NCI-H345 treated with DMSO at 0.1 percent for 48 hours (cell line): ENCODE results near the gene SDK1.

Experiments
- DNase-seq: peaks from one replicate; lab custom pipeline; 2025; ENCODE audit not compliant: unreplicated experiment; lab: John Stamatoyannopoulos, UW

SDK1 gene

DNA sequence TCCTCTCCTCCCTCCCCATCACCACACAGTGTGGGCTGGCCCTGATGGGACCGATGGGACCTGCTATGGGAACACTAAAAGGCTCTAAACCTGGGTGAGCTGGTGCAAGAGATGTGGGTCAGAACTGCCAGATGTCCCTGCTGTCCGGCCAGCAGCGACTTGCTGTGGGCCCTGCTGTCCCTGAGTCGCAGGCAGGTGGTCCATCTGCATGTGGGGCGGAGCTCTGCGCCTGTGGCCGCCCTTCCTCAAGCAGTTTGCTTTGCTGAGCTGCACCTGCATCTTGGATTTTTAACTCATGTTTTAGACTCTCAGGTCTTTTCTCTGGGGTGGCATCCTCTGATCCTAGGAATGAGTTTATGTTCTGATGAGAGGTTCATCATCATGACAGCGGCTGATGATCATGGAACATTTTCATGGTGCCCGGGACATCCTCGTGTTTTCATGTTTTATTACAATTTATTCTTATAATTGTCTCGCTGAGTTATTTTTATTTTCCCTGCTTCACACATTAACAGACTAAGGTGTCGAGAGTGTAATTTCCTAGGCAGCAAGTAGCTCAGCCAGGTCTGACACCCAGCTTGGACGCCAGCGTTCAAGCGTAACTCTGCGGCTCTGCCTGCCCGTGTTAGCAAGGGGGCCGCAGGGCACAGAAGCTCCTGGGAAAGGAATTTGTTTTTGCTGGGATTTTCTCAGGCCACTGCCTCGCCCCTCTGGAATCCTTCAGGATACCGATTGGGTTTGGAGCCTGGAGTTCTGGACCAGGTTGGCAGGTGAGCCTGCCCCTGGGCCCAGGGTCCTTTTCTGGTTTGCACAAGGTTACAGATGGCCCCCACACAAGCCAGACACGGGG is 765.8 kb downstream of the SDK1 start:
- no peak for DNase-seq

- no peak for DNase-seq
Observed at GRCh38 chr7:4067476-4067760, 766.4 kb downstream of the SDK1 start.

- DNase-seq: no peak
Observed at GRCh38 chr7:4067874-4068273, 766.8 kb downstream of the SDK1 start.

DNA sequence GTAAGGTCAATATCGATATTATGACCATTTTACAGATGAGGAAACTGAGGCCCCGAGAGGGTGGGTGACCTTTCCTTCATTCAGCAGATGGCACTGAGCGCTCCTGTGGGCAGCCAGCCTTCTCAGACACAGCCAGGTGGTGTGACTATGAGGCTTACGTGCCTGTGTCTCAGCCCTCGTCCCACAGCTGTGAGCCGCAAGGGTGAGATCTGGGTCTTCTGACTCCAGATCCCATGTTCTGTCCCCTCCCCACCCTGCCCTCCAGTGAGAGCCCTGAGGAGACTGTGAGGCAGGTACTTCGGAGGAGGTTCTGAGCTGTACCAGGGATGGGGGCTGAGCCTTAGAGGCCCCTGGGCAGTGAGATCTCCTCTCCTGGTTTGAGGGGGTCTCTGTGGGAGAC is 767.2 kb downstream of the SDK1 start:
- no peak for DNase-seq

GRCh38 chr7:4069268-4070095 is 768.4 kb downstream of the SDK1 start:
- DNase-seq: no peak

GRCh38 chr7:4070214-4070613 is 769.2 kb downstream of the SDK1 start:
- no peak for DNase-seq

DNA sequence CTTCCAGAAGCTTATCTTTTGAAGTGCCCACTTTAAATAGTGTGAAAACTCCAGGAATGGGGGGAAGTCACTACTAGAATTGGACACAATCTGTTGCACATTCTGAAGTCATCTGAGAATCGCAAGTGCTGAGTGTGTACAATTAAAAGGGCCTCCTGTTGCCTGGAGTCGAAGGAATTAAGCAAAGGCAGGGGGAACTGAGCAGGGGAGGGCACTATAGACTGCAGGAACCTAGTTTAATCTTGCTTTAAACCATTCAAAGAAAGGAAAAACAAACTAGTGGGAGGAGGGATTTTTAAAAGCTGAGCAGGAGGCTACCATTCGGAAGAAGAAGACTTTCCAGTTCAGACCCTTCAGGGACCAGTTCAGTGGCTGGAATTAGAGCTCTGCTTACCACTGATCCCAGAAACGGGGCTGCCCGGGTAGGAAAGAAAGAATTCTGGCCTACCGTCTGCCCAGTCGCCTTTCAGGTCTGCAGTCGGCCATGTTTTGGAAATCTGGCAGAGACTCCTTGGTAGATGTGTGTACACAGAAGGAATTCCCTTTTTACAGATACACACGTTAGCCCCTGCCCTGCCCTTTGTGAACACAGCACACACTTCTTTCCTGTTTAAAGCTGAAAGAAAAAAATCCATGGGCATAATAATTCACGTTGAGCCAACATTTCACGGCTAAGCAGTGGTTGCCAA is 770.5 kb downstream of the SDK1 start:
- DNase-seq: no peak

DNA sequence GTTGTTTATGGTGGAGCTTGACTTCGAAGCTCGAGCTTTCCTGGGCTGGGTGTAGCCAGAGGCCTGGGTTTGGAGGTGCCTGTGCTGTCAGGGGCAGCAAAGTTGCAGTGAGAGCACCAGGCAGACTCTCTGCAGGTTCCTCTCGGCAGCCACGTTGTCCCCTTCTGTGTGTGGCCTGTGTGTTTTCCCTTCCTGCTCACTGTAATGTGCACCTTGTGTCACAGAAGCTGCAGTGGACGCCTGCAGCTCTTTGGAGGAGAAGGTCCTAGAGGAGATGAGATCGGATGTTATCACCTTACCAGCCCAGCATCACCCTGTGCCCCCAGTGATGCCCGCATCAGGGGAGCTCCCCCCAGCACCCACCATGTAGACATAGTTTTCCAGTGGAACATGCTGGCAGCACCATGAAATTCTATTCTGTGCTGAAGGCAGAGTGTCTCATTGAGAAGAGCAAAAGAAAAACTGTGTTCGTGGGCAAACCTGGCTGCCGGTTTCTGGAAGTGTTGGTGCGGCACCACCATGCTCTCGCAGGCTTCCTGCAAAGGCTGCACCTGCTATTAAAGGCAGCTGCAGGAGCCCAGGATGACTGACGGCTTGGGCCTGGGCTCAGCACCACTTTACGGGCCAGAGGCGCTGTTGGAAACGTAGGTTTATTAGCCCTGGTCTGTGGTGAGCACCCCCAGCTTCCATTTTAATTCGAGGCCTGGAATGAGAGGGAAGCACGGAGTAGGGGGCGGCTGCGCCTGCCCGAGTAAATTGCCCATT is 771.3 kb downstream of the SDK1 start:
- no peak for DNase-seq

GRCh38 chr7:4073052-4073451 is 772.0 kb downstream of the SDK1 start:
- DNase-seq: no peak

DNA sequence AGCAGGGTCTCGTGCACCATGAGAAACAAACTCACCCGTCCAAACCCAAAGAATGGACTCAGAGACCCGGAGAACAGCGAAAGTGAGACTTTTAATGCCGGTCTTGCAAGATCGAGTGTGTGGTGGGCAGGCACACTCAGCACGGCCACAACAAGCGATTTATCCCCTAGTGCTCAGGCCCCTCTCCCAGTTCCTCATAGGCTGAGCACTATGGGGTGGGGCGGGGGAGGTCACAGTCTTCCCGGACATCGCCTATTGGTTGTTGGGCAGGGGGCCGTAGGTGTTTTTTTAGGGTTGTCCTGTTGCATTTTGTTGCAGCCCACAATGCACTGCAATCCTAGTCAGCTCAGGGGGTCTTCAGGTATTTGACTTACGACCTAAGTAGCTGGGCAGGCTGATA is 772.7 kb downstream of the SDK1 start:
- no peak for DNase-seq

DNA sequence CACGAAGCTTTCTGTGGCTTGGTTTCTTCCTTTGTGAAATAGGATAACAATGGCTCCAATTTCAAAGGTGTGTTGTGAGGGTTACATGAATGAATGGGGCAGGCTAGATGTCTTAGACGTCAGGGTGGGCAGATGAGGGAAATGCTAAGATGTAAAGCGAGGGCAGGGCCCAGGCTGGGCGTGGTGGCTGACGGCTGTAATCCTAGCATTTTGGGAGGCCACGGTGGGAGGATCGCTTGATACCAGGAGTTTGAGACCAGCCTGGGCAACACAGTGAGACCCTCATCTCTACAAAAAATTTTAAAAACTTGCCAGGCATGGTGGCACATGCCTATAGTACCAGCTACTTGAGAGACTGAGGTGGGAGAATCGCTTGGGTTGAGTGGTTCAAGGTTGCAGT is 773.4 kb downstream of the SDK1 start:
- no peak for DNase-seq

DNA sequence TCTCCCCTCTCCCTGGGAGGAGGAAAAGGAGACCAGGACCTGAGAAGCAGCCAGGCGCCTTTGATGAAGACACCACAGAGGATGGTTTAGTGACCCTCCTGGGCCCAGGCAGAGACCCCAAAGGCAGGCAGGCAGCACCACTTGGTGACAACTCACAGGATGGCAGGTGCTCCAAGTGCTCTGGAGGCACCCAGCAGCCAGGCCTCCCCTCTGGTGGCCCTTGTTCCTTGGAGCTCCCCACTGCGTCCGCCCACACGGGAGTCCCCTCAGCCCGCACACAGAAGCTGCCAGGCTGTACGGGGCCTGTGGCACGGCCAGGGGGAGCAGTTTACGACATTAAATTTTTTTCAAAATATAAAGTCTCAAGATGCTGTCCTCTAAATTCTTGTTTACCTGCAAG is 773.9 kb downstream of the SDK1 start:
- DNase-seq: no peak

DNA sequence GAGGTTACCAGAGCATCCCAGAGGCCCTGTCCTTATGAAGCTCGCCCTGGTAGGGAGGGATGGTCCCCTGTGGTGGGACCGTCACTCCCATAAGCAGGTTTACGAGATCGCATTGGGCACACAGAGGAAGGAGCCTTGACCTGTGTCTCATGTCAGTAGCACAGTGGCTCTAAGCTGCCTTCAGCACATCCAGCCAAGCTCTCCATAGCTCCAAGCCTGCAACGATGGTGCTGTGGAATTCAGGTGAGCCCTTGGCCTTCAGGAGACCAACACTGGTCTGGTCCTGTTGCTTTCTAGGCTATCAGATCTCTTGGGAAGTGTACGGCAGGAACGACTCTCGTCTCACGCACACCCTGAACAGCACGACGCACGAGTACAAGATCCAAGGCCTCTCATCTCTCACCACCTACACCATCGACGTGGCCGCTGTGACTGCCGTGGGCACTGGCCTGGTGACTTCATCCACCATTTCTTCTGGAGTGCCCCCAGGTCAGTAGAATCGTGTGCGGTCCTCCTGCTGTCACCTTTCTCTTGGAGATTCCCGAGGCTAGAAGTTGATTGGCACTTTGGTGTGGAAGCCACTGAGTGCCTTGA is 775.7 kb downstream of the SDK1 start:
- DNase-seq: no peak

- DNase-seq: no peak
Observed at GRCh38 chr7:4077980-4078379, 776.9 kb downstream of the SDK1 start.

GRCh38 chr7:4078580-4078979 is 777.5 kb downstream of the SDK1 start:
- no peak for DNase-seq

DNA sequence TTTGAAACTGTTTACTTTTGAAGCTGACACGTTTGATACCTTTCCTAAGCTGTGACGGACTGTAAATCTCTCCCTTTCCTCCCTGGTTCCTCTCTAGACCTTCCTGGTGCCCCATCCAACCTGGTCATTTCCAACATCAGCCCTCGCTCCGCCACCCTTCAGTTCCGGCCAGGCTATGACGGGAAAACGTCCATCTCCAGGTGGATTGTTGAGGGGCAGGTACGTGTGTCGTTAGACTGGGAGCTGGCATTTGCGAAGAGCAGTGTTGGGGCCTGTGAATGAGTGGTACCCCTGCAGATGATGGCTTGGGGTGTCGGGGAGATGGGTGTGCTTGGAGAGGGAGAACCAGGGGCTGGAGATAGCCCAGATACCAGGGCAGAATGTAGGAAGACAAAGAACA is 778.3 kb downstream of the SDK1 start:
- DNase-seq: no peak

GRCh38 chr7:4079956-4080355 is 778.9 kb downstream of the SDK1 start:
- DNase-seq: no peak

DNA sequence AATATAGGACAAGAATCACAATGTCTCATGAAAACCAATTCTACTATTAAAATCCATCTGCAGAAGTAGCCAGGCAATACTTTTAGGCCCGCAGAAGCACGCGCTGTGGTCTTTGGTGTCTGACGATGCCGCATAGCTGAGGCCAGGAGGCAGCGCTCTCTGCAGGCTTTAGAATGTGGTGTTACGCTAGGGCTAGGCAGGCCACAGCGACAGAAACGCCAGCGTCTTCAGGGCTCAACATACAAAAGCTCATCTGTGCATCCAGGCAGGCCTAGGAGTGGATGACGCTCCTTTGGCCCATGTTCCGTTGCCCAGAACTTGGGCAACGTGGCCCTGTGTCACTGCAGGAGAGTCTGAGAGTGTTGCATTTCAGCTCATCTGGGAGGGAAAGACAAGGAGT is 779.9 kb downstream of the SDK1 start:
- DNase-seq: no peak

DNA sequence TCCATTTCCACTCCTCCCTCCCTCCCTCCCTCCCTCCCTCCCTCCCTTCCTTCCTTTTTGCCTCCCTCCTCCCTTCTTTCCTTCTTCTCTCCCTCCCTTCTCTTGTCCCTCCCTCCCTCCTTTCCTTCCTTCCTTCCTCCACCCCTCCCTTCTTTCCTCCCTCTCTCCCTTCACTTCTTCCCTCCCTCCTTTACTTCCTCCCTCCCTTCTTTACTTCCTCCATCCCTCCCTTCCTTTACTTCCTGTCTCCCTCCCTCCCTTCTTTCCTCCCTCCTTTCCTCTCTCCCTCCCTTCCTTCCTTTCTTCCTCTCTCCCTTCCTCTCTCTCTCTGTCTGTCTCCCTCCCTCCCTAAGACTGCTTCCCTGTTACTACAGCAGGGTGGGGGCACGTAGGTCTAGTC is 782.5 kb downstream of the SDK1 start:
- no peak for DNase-seq

- no peak for DNase-seq
Observed at GRCh38 chr7:4084271-4084670, 783.2 kb downstream of the SDK1 start.
